AG20443 (cell line): ENCODE results near the gene GIN1.
"Not testable (repeated sequence)": the region's sequence is repeated elsewhere in the genome, so short reads cannot be mapped to it uniquely, and the experiment has no call there.

Experiments
- DNase-seq: peaks from one replicate; pipeline ENCODE4 v3.0.0; 2012; ENCODE audit warnings: low spot score, mixed read lengths

The GIN1 gene

GRCh38 chr5:103110403-103110802 lies 9.5 kb downstream of the GIN1 start:
- DNase-seq = no peak

GRCh38 chr5:103109277-103109676 lies 10.7 kb downstream of the GIN1 start:
- no peak for DNase-seq

GRCh38 chr5:103108086-103108485 lies 11.9 kb downstream of the GIN1 start:
- no peak for DNase-seq

- no peak for DNase-seq
Measured at GRCh38 chr5:103102234-103102633, 17.7 kb downstream of the GIN1 start.

GRCh38 chr5:103101079-103101750 lies 18.7 kb downstream of the GIN1 start:
- DNase-seq = no peak

GRCh38 chr5:103098993-103099392 lies 20.9 kb downstream of the GIN1 start:
- DNase-seq = no peak

GRCh38 chr5:103094737-103095136 lies 25.2 kb downstream of the GIN1 start:
- DNase-seq = no peak

GRCh38 chr5:103093727-103094126 lies 26.2 kb downstream of the GIN1 start:
- DNase-seq = no peak

- no peak for DNase-seq
Measured at GRCh38 chr5:103092676-103093075, 27.3 kb downstream of the GIN1 start.

- DNase-seq = no peak
Measured at GRCh38 chr5:103090791-103091190, 29.1 kb downstream of the GIN1 start.

GRCh38 chr5:103089272-103089671 lies 30.7 kb downstream of the GIN1 start:
- DNase-seq = no peak

GRCh38 chr5:103086547-103086946 lies 33.4 kb downstream of the GIN1 start:
- no peak for DNase-seq

- DNase-seq = no peak
Measured at GRCh38 chr5:103079796-103080195, 40.1 kb downstream of the GIN1 start.

- no peak for DNase-seq
Measured at GRCh38 chr5:103075442-103075841, 44.5 kb downstream of the GIN1 start.

- not testable (repeated sequence) for DNase-seq
Measured at GRCh38 chr5:103073500-103073899, 46.4 kb downstream of the GIN1 start.

GRCh38 chr5:103066326-103066725 lies 53.6 kb downstream of the GIN1 start:
- DNase-seq = no peak

GRCh38 chr5:103060424-103060954 lies 59.4 kb downstream of the GIN1 start:
- DNase-seq = no peak

- no peak for DNase-seq
Measured at GRCh38 chr5:103059525-103059924, 60.4 kb downstream of the GIN1 start.

- DNase-seq = no peak
Measured at GRCh38 chr5:103057208-103058130, 62.5 kb downstream of the GIN1 start.

GRCh38 chr5:103046706-103047105 lies 73.2 kb downstream of the GIN1 start:
- not testable (repeated sequence) for DNase-seq

GRCh38 chr5:103041071-103041676 lies 78.8 kb downstream of the GIN1 start:
- DNase-seq = peak; percentile 20

- no peak for DNase-seq
Measured at GRCh38 chr5:103037673-103038455, 82.1 kb downstream of the GIN1 start.
